ENCODE data around the gene MYRF. TPM values are rescaled to one million over a fixed set of nuclear protein-coding genes. Genes with fewer than 3 reads are reported as not detected.

MYRF gene
- total and polyA plus RNA-seq, 9 of the 15 experiments (the other 6 are each of a cell fraction or from before 2014, with no cell fraction given): 2.3 to 25.8 (median 7.1) TPM

- in situ Hi-C loops (cut with MboI): no loop called here
- POLR2A ChIA-PET: interaction anchor here (0.6 to 2.8 kb wide), 4 partner anchors 11 to 353 kb away, joined by 4 to 21 read pairs (median 8); partner anchors contain the start of genes FEN1 and TMEM258
Measured at GRCh38 chr11:61778920-61779650, 26.6 kb downstream of the MYRF start.

GRCh38 chr11:61779666-61780525 lies 27.5 kb downstream of the MYRF start:
- intact Hi-C loops (cut with micrococcal nuclease) (no loop called here), in situ Hi-C loops (cut with MboI) (no loop called here)
- ATAC-seq: no peak
- no peak overlapping the region for H3K4me3 ChIP-seq
- H3K4me2 ChIP-seq (ENCODE audit: insufficient read depth, low read length): no peak overlapping the region
- no peaks in the 10 kb centered on the region for H3K27me3 ChIP-seq (ENCODE audit: control insufficient read depth in 2 of 2, insufficient read depth in 2 of 2, low read length in 2 of 2)
- 70% methylated on average over 13 of the region's 14 CpGs for WGBS (ENCODE audit: insufficient coverage, low coverage, missing lambda C conversion rate)
- ChIA-PET CTCF (ENCODE audit: low intra/inter-chr PET ratio) (no interaction called here), POLR2A (interaction anchor here (0.6 to 2.8 kb wide), 10 partner anchors 10 to 352 kb away, joined by 3 to 21 read pairs (median 4); partner anchors contain the start of genes CPSF7, FEN1, SDHAF2 and TMEM258)
- no peak for DNase-seq (ENCODE audit: extremely low read depth in 1 of 4, low spot score in 3 of 4)
- H3K79me2 ChIP-seq (ENCODE audit: control insufficient read depth, insufficient read depth, low read length): no peaks in the 10 kb centered on the region
- peaks cover 6% of the 10 kb centered on the region; the same call in 1 of the 2 replicates for H4K20me1 ChIP-seq (replicated peaks; ENCODE audit: control insufficient read depth, insufficient read depth, low read length)
- peaks cover 43% of the 10 kb centered on the region; the same call in 2 of the 3 replicates for H3K36me3 ChIP-seq (ENCODE audit: control insufficient read depth, insufficient read depth, low read length)
- H3K9ac ChIP-seq (ENCODE audit: insufficient read depth in 1 of 2, low read depth in 2 of 2, low read length in 2 of 2): peak overlapping the region in 1 of 2 experiments; percentile 22; a peak in 2 of 4 replicates
- peaks cover 0 to 43% of the 10 kb centered on the region in 2 experiments; a peak in 2 of 5 replicates for H3K4me1 ChIP-seq (replicated peaks in 1 of 2; ENCODE audit: control insufficient read depth in 2 of 2, insufficient read depth in 2 of 2, low read length in 2 of 2)
- H3K27ac ChIP-seq (ENCODE audit: extremely low read depth, low read depth, low read length): no peak overlapping the region
- no peaks in the 10 kb centered on the region for H3K9me3 ChIP-seq (replicated peaks; ENCODE audit: control insufficient read depth, insufficient read depth, low read depth, low read length)
- no peak overlapping the region for H2AFZ ChIP-seq (ENCODE audit: low read depth, low read length)
- BruUV-seq (replicated peaks): no TSS peak
- no peak for FAIRE-seq
- H3K9me1 ChIP-seq (ENCODE audit: control insufficient read depth, insufficient read depth, low read length): no peaks in the 10 kb centered on the region
- no peak for TF ChIP-seq SREBF1 (IDR thresholded peaks at IDR 0.05; ENCODE audit: borderline replicate concordance, low read depth, low read length)
- TF ChIP-seq, protein P1, sequence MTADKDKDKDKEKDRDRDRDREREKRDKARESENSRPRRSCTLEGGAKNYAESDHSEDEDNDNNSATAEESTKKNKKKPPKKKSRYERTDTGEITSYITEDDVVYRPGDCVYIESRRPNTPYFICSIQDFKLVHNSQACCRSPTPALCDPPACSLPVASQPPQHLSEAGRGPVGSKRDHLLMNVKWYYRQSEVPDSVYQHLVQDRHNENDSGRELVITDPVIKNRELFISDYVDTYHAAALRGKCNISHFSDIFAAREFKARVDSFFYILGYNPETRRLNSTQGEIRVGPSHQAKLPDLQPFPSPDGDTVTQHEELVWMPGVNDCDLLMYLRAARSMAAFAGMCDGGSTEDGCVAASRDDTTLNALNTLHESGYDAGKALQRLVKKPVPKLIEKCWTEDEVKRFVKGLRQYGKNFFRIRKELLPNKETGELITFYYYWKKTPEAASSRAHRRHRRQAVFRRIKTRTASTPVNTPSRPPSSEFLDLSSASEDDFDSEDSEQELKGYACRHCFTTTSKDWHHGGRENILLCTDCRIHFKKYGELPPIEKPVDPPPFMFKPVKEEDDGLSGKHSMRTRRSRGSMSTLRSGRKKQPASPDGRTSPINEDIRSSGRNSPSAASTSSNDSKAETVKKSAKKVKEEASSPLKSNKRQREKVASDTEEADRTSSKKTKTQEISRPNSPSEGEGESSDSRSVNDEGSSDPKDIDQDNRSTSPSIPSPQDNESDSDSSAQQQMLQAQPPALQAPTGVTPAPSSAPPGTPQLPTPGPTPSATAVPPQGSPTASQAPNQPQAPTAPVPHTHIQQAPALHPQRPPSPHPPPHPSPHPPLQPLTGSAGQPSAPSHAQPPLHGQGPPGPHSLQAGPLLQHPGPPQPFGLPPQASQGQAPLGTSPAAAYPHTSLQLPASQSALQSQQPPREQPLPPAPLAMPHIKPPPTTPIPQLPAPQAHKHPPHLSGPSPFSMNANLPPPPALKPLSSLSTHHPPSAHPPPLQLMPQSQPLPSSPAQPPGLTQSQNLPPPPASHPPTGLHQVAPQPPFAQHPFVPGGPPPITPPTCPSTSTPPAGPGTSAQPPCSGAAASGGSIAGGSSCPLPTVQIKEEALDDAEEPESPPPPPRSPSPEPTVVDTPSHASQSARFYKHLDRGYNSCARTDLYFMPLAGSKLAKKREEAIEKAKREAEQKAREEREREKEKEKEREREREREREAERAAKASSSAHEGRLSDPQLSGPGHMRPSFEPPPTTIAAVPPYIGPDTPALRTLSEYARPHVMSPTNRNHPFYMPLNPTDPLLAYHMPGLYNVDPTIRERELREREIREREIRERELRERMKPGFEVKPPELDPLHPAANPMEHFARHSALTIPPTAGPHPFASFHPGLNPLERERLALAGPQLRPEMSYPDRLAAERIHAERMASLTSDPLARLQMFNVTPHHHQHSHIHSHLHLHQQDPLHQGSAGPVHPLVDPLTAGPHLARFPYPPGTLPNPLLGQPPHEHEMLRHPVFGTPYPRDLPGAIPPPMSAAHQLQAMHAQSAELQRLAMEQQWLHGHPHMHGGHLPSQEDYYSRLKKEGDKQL (CRISPR knock-in tag; IDR thresholded peaks at IDR 0.05; ENCODE audit: borderline replicate concordance): no peak
- TF ChIP-seq ZNF57 (CRISPR knock-in tag; IDR thresholded peaks at IDR 0.05): no peak
- TF ChIP-seq SMARCA4 (IDR thresholded peaks at IDR 0.05): no peak
- TF ChIP-seq ZNF124 (CRISPR knock-in tag; IDR thresholded peaks at IDR 0.05): no peak
- no peak for TF ChIP-seq RNF2 (IDR thresholded peaks at IDR 0.05)

More at GRCh38 chr11:61778920-61779650, 26.6 kb downstream of the MYRF start:
- FAIRE-seq (no peak), ATAC-seq (no peak), DNase-seq (ENCODE audit: extremely low read depth in 1 of 4, low spot score in 3 of 4) (no peak)
- no peak overlapping the region; a peak in 1 of 4 replicates for H3K9ac ChIP-seq (ENCODE audit: insufficient read depth in 1 of 2, low read depth in 2 of 2, low read length in 2 of 2)
- no peaks in the 10 kb centered on the region for H3K79me2 ChIP-seq (ENCODE audit: control insufficient read depth, insufficient read depth, low read length)
- no peak overlapping the region for H3K4me3 ChIP-seq
- intact Hi-C loops (cut with micrococcal nuclease): no loop called here
- WGBS (ENCODE audit: insufficient coverage, low coverage, missing lambda C conversion rate): 83% methylated on average over 18 of the region's 24 CpGs
- H3K9me3 ChIP-seq (replicated peaks; ENCODE audit: control insufficient read depth, insufficient read depth, low read depth, low read length): no peaks in the 10 kb centered on the region
- peaks cover 6% of the 10 kb centered on the region; the same call in 1 of the 2 replicates for H4K20me1 ChIP-seq (replicated peaks; ENCODE audit: control insufficient read depth, insufficient read depth, low read length)
- BruUV-seq (replicated peaks): no TSS peak
- peaks cover 37% of the 10 kb centered on the region; the same call in 2 of the 3 replicates for H3K36me3 ChIP-seq (ENCODE audit: control insufficient read depth, insufficient read depth, low read length)
- H3K9me1 ChIP-seq (ENCODE audit: control insufficient read depth, insufficient read depth, low read length): no peaks in the 10 kb centered on the region
- H3K4me2 ChIP-seq (ENCODE audit: insufficient read depth, low read length): no peak overlapping the region
- H3K4me1 ChIP-seq (replicated peaks in 1 of 2; ENCODE audit: control insufficient read depth in 2 of 2, insufficient read depth in 2 of 2, low read length in 2 of 2): peaks cover 0 to 39% of the 10 kb centered on the region in 2 experiments; a peak in 2 of 5 replicates
- CTCF ChIA-PET (ENCODE audit: low intra/inter-chr PET ratio): no interaction called here
- TF ChIP-seq POLR2G (IDR thresholded peaks at IDR 0.05; ENCODE audit: low read depth, low read length) (peak; percentile 47), SUPT5H (IDR thresholded peaks at IDR 0.05) (no peak), KAT2B (IDR thresholded peaks at IDR 0.05; ENCODE audit: low read depth, low read length) (no peak)
- no peaks in the 10 kb centered on the region for H3K27me3 ChIP-seq (ENCODE audit: control insufficient read depth in 2 of 2, insufficient read depth in 2 of 2, low read length in 2 of 2)
- H3K27ac ChIP-seq (ENCODE audit: extremely low read depth, low read depth, low read length): no peak overlapping the region
- H2AFZ ChIP-seq (ENCODE audit: low read depth, low read length): no peak overlapping the region

Measured in K562 (cell line).